CD14-positive monocyte (primary cell): ENCODE measurements around the gene SIGLEC5. TPM values are rescaled to one million over a fixed set of nuclear protein-coding genes. Genes with fewer than 3 reads are reported as not detected.
A peak's percentile ranks its signal among the peaks of the same experiment; 100 is the strongest.

Experiments
- DNase-seq, 3 donors: peaks; one replicate each; pipeline ENCODE4 v3.0.0-alpha.2; 2011 to 2022
- H2AFZ ChIP-seq: 2 replicates; pipeline ENCODE4 v1.6.0; 2012; ENCODE audit warnings: mild to moderate bottlenecking, low read depth, low read length, inconsistent platforms; ENCODE audit not compliant: insufficient read depth, poor library complexity, severe bottlenecking
- H3K27ac ChIP-seq, 2 donors: 1 replicate in 1 of 2; 2 replicates in 1 of 2; pipeline ENCODE4 v1.5.1; 2012 to 2013; ENCODE audit warnings: low read length in 2 of 2, control low read depth in 1 of 2, inconsistent platforms in 1 of 2, low read depth in 1 of 2, mild to moderate bottlenecking in 1 of 2
- H3K27me3 ChIP-seq, 2 donors: one replicate each; pipeline versions ENCODE4 v1.6.0 to v1.6.1; 2011 to 2013; ENCODE audit warnings: low read length in 2 of 2; ENCODE audit not compliant: control insufficient read depth in 2 of 2, insufficient read depth in 2 of 2
- H3K36me3 ChIP-seq, 2 donors: replicated peaks in 1 of 2; 1 replicate in 1 of 2; 2 replicates in 1 of 2; pipeline versions ENCODE4 v1.5.1 to v1.6.1; 2012 to 2013; ENCODE audit warnings: low read length in 2 of 2, control low read depth in 1 of 2, inconsistent platforms in 1 of 2, mild to moderate bottlenecking in 1 of 2; ENCODE audit not compliant: insufficient read depth in 2 of 2, control insufficient read depth in 1 of 2
- H3K4me1 ChIP-seq, 2 donors: 1 replicate in 1 of 2; 2 replicates in 1 of 2; pipeline versions ENCODE4 v1.5.1 to v1.6.1; 2012 to 2013; ENCODE audit warnings: low read length in 2 of 2, control low read depth in 1 of 2, inconsistent platforms in 1 of 2, mild to moderate bottlenecking in 1 of 2, moderate library complexity in 1 of 2; ENCODE audit not compliant: insufficient read depth in 2 of 2, control insufficient read depth in 1 of 2
- H3K4me2 ChIP-seq: replicated peaks from 2 replicates; pipeline ENCODE3; 2012; ENCODE audit warnings: low read length, moderate library complexity, mild to moderate bottlenecking; ENCODE audit not compliant: poor library complexity, severe bottlenecking; ENCODE audit errors: extremely low read depth
- H3K4me3 ChIP-seq, 3 experiments: fragments of 200-600 bp in 1 of 3; sonication (generic) in 1 of 3; replicated peaks in 1 of 3; 1 replicate in 2 of 3; 2 replicates in 1 of 3; pipeline ENCODE4 v1.5.1; 2011 to 2013; ENCODE audit warnings: low read length in 3 of 3, mild to moderate bottlenecking in 3 of 3, control low read depth in 2 of 3, low read depth in 2 of 3, inconsistent platforms in 1 of 3, moderate library complexity in 1 of 3
- H3K79me2 ChIP-seq: 2 replicates; pipeline ENCODE4 v1.6.0; 2012; ENCODE audit warnings: mild to moderate bottlenecking, control low read depth, inconsistent platforms, low read length, moderate library complexity; ENCODE audit not compliant: insufficient read depth
- H3K9ac ChIP-seq: 2 replicates; pipeline ENCODE4 v1.6.0; 2017; ENCODE audit warnings: low read length, mild to moderate bottlenecking; ENCODE audit not compliant: insufficient read depth, poor library complexity, severe bottlenecking
- H3K9me3 ChIP-seq, 2 donors: replicated peaks in 1 of 2; 1 replicate in 1 of 2; 2 replicates in 1 of 2; pipeline versions ENCODE4 v1.5.1 to v1.6.1; 2012 to 2013; ENCODE audit warnings: low read length in 2 of 2, control low read depth in 1 of 2; ENCODE audit not compliant: control insufficient read depth in 1 of 2, insufficient read depth in 1 of 2
- H4K20me1 ChIP-seq: 2 replicates; pipeline ENCODE4 v1.6.0; 2012; ENCODE audit warnings: mild to moderate bottlenecking, low read length, control low read depth, moderate library complexity; ENCODE audit not compliant: insufficient read depth
- H3K27ac Mint-ChIP-seq, 7 donors: one replicate each; pipeline ENCODE4 v1.8.0; 2020; ENCODE audit warnings: mild to moderate bottlenecking in 7 of 7, mixed read lengths in 7 of 7, moderate library complexity in 6 of 7, inconsistent platforms in 2 of 7
- H3K27me3 Mint-ChIP-seq, 3 donors: one replicate each; pipeline ENCODE4 v1.8.0; 2021 to 2022; ENCODE audit warnings: low read depth in 3 of 3, mild to moderate bottlenecking in 3 of 3, mixed read lengths in 3 of 3, moderate library complexity in 3 of 3, inconsistent platforms in 1 of 3
- H3K36me3 Mint-ChIP-seq, 2 donors: one replicate each; pipeline ENCODE4 v1.8.0; 2020; ENCODE audit warnings: mixed read lengths in 2 of 2, inconsistent platforms in 1 of 2, mild to moderate bottlenecking in 1 of 2
- H3K4me1 Mint-ChIP-seq: one replicate; pipeline ENCODE4 v1.8.0; 2020; ENCODE audit warnings: mild to moderate bottlenecking, mixed read lengths
- H3K4me3 Mint-ChIP-seq, 2 donors: one replicate each; pipeline ENCODE4 v1.8.0; 2020; ENCODE audit warnings: mild to moderate bottlenecking in 2 of 2, mixed read lengths in 2 of 2, moderate library complexity in 1 of 2
- H3K9me3 Mint-ChIP-seq, 7 donors: one replicate each; pipeline ENCODE4 v1.8.0; 2020 to 2022; ENCODE audit warnings: mixed read lengths in 7 of 7, mild to moderate bottlenecking in 6 of 7, moderate library complexity in 6 of 7, inconsistent platforms in 2 of 7
- CTCF ChIP-seq: fragments of 200-600 bp; IDR thresholded peaks from one replicate; pipeline ENCODE4 v1.8.0; 2022; ENCODE audit warnings: antibody characterized with exemption, mild to moderate bottlenecking
- WGBS: methylation state at CpG from one replicate; pipeline ENCODE4 v1.1.5; 2013; ENCODE audit warnings: missing lambda C conversion rate; ENCODE audit not compliant: insufficient coverage; 5-methylcytosine and 5-hydroxymethylcytosine counted together
- intact Hi-C, 2 donors: fragments of 100-400 bp; cut with micrococcal nuclease; formaldehyde crosslinking; loops; one replicate each; pipeline versions ENCODE4 v1.15.0 to v1.15.1; 2023
- polyA plus RNA-seq, 3 donors: library from polyadenylated mRNA; depleted of rRNA in 1 of 3; unstranded in 2 of 3; stranded (reverse) in 1 of 3; fragments of 300-500 nt in 2 of 3; fragments of >200 nt in 1 of 3; fragmentation: Illumina TruSeq in 2 of 3; gene quantifications; 1 replicate in 2 of 3; 2 replicates in 1 of 3; pipeline ENCODE4 v1.2.3, GENCODE V29; 2012 to 2021

SIGLEC5 gene
- polyA plus RNA-seq, 3 donors, result 10.2 to 12.6 TPM; not detected in 1

- no peak overlapping the region for H3K4me3 ChIP-seq
- Mint-ChIP-seq H3K9me3 (peaks cover 0 to 6% (median 0%) of the 10 kb centered on the region in 7 donors), H3K27ac (peak overlapping the region in 1 of 7 donors; percentile 75), H3K36me3 (no peaks in the 10 kb centered on the region), H3K4me1 (peaks cover 58% of the 10 kb centered on the region), H3K4me3 (no peak overlapping the region), H3K27me3 (peaks cover 0 to 9% (median 2%) of the 10 kb centered on the region in 3 donors)
- no peaks in the 10 kb centered on the region for H3K9me3 ChIP-seq
- 100% methylated on average over 2 of the region's 4 CpGs for WGBS
- no peak for TF ChIP-seq CTCF
- H3K4me2 ChIP-seq, result no peak overlapping the region
- intact Hi-C loops, result loop anchor here (5.0 kb wide), 2 partner anchors 128 to 317 kb away; no protein-coding TSS in a partner anchor
- H3K27ac ChIP-seq, result no peak overlapping the region
- no peaks in the 10 kb centered on the region for H3K36me3 ChIP-seq
- H3K27me3 ChIP-seq, result no peaks in the 10 kb centered on the region
- no peaks in the 10 kb centered on the region for H4K20me1 ChIP-seq
- H3K4me1 ChIP-seq, result peaks cover 53 to 59% of the 10 kb centered on the region in 2 donors
- H3K79me2 ChIP-seq, result no peaks in the 10 kb centered on the region
- no peak overlapping the region for H3K9ac ChIP-seq
- H2AFZ ChIP-seq, result no peak overlapping the region
- DNase-seq, result no peak
Measured at GRCh38 chr19:51654783-51655182, 24.6 kb upstream of the SIGLEC5 start.

- Histone ChIP-seq H3K4me3 (no peak overlapping the region), H3K79me2 (no peaks in the 10 kb centered on the region), H3K27ac (no peak overlapping the region), H3K4me2 (no peak overlapping the region), H3K36me3 (no peaks in the 10 kb centered on the region), H3K9me3 (no peaks in the 10 kb centered on the region), H3K4me1 (peaks cover 59 to 62% of the 10 kb centered on the region in 2 donors), H2AFZ (no peak overlapping the region), H3K27me3 (no peaks in the 10 kb centered on the region), H4K20me1 (no peaks in the 10 kb centered on the region), H3K9ac (no peak overlapping the region)
- no peak for DNase-seq
- H3K9me3 Mint-ChIP-seq, result peaks cover 0 to 6% (median 0%) of the 10 kb centered on the region in 7 donors
- peaks cover 64% of the 10 kb centered on the region for H3K4me1 Mint-ChIP-seq
- H3K36me3 Mint-ChIP-seq, result no peaks in the 10 kb centered on the region
- no peak overlapping the region for H3K27ac Mint-ChIP-seq
- TF ChIP-seq CTCF, result no peak
- intact Hi-C loops, result no loop called here
- WGBS, result no CpG with 5 or more reads among the region's 2 CpGs
- peaks cover 2 to 13% (median 2%) of the 10 kb centered on the region in 3 donors for H3K27me3 Mint-ChIP-seq
- H3K4me3 Mint-ChIP-seq, result no peak overlapping the region
Measured at GRCh38 chr19:51653162-51653561, 23.0 kb upstream of the SIGLEC5 start.
